GM21619 (cell line): ENCODE results near the gene VPS51.
A peak's percentile ranks its signal among the peaks of the same experiment; 100 is the strongest.
"Not testable (repeated sequence)": the region's sequence is repeated elsewhere in the genome, so short reads cannot be mapped to it uniquely, and the experiment has no call there.

Experiments
- ATAC-seq: cut with Tn5 transposase; IDR thresholded peaks from one replicate; pipeline ENCODE4 v1.9.1; 2021; ENCODE audit not compliant: unreplicated experiment

The VPS51 gene

GRCh38 chr11:65132238-65132987 lies 36.4 kb downstream of the VPS51 start:
- peak; percentile 31 for ATAC-seq

GRCh38 chr11:65132988-65133700 lies 37.1 kb downstream of the VPS51 start:
- ATAC-seq, result peak; percentile 25

DNA sequence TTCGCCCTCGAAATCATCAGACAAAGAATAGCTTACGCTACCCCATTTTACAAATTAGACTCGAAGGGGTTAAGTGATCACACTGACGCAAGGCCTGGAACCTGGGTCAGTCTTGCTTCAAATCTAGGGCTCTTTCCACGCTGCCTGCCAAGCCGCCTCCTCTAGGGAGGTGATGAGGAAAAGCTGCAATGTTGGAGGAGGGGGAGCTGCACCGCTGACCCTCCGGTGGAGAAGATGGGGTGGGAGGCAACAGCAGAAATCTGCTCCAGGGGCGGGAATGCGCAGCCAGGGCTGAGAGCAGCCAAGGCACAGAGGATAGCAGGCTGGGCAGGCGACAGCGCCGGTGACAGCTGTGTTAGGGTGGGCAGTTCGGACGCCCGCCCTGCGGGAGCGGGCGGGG lies 37.7 kb downstream of the VPS51 start:
- ATAC-seq, result no peak

DNA sequence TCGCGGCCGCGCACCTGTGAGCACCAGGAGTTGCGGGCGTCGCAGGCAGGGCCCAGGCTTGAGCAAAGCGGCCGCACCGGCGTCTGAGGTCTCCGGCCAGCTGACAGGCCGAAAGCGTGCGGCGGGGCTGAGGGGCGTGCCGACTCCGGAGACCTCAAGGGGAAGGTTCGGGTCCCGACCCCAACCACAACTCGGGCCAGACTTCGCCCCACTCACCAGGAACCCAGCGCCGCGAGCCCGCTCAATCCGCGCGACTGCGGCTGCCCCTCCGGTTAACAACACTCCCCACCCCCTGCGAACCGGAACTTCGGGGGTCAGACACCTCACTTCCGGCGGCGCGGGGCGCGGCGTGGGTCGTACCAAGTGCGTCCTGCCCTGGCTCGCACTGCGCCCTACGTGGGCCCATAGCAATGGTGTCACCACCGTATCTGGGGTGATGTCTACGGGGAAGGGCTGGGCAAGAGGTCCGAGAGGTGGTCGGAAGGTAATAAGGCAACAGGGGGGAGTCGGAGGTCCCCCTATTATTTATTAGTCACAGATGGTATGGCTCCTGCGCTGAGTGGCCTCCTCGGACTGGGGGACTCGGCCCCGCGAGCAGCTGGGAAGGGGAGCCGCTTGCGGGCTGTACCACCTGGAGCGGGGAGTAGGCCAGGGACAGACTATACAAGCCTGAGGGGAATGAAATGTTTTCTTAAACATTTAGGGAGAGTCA lies 38.4 kb downstream of the VPS51 start, which contains the start of gene SYVN1:
Gene SYVN1 (minus strand): TSS at position 280 of the 712 bp plus-strand sequence. CDS start 918 bp downstream, outside the sequence.
- ATAC-seq, result peak; percentile 47

DNA sequence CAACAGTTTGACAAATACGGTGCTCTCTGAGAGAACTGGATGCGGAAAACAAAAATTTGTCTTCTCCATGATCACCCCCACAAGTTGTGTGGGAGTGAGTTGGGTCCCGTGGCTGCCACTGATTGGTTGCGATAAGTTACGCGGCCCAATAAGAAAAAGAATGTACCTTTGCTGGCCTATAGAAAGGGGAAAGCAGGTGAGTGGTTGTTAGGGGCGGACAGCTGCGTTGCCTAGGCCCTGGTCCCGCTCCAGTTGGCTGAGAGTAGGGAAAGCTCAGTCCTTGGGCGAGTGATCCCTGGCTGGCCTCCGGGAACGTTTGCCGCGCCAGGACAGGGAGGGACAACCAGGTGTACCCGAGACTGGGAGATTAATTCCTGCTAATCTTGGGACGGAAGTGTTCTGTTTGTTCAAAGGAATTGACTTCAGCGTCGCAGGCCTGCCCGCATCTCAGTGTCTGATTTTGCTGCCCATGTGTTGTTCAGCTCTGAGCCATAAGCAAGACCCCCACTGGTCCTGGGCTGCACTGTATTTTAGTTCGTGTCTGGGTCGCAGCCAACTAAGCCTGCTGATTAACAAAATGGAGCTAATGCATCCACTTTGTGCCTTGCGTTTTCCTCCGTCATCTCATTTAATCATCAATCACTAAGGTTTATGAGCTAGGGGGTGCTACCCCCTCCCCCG lies 39.1 kb downstream of the VPS51 start:
- ATAC-seq, result peak; percentile 62

GRCh38 chr11:65135633-65136145 lies 39.7 kb downstream of the VPS51 start:
- ATAC-seq, result no peak

GRCh38 chr11:65136515-65137096 lies 40.6 kb downstream of the VPS51 start:
- no peak for ATAC-seq

GRCh38 chr11:65141896-65142494 lies 46.0 kb downstream of the VPS51 start:
- no peak for ATAC-seq

DNA sequence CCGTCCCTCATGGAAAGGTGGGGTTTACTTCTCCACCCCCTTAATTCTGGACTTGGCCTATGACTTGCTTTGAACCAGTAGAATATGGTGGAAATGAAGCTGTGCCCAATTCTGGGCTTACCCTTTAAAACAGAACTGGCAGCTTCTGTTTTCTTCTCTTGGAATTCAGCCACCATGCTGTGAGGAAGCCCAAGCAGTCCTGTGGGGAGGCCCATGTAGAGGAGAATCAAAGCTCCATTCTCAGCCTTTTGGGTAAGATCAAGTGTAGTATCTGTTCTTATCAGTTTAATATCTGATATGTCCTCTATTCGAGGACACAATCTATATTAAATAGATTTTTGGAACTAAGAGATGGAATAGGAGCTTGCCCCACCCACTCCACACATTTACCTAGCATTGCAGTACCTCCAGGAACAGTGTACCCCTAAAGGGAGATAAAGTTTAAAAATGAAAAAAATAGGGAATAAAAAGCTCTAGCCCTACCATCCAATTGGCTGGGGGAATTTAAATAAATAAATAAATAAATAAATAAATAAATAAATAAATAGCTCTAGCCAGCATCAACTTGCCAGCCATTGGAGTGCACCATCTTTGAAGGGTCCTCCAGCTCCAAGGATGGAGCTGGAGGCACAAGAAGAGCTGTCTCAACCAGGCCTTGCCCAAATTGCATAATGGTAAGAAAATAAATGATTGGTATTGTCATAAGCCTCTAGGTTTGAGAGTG lies 51.5 kb downstream of the VPS51 start:
- no peak for ATAC-seq

- no peak for ATAC-seq
Observed at GRCh38 chr11:65148657-65149056, 52.6 kb downstream of the VPS51 start.

GRCh38 chr11:65150131-65150508 lies 54.1 kb downstream of the VPS51 start:
- ATAC-seq, result not testable (repeated sequence)

- ATAC-seq, result no peak
Observed at GRCh38 chr11:65150509-65151299, 54.7 kb downstream of the VPS51 start.

DNA sequence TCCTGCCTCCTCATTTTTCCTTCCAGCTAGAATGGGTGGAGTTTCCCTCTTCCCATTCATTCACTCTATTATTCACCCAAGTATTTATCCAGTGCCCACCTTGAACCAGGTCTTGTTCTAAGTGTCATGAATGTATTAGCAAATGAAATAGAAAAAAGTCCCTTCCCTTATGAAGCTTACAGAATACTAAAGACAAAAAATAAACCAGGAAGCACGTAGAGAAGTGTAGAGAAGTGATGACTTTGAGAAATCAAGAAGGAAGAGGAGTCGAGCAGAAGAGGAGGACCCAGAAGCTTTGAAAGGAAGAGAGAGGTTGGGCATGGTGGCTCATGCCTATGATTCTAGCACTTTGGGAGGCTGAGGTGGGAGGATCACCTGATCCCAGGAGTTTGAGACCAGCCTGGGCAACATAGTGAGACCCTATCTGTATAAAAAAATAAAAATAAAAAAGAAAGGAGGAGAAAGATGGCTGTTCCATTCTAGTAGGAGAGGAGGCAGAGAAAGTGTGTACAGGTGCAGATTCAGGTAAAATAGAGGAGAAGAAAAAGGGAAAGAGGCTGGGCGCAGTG lies 55.4 kb downstream of the VPS51 start:
- no peak for ATAC-seq

GRCh38 chr11:65152122-65152521 lies 56.1 kb downstream of the VPS51 start:
- ATAC-seq, result no peak

DNA sequence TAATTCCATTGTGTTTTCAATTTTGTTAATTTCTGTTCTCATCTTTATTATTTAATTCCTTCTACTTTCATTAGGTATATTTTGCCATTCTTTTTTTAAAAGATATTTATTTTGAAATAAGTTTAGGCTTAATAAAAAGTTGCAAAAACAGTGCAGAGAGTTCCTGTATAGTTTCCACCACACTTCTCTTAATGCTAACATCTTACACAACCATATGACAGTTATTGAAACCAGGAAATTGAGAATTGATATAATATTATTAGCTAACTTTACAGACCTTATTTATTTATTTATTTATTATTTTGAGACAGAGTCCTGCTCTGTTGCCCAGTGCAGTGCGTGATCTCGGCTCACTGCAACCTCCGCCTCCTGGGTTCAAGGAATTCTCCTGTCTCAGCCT lies 60.2 kb downstream of the VPS51 start:
- ATAC-seq, result no peak

- ATAC-seq, result no peak
Observed at GRCh38 chr11:65156926-65157325, 60.9 kb downstream of the VPS51 start.

GRCh38 chr11:65157336-65157735 lies 61.3 kb downstream of the VPS51 start:
- ATAC-seq, result no peak

- ATAC-seq, result no peak
Observed at GRCh38 chr11:65159012-65159411, 63.0 kb downstream of the VPS51 start.
